Liver (tissue), 3 donors: ENCODE results near the gene TOPAZ1.

Experiments
- EGR1 ChIP-seq, 2 donors: IDR thresholded peaks; 2 replicates each; pipeline ENCODE4 v1.6.1; 2016 to 2018; ENCODE audit warnings: antibody characterized with exemption in 2 of 2, low read depth in 2 of 2
- HNF4A ChIP-seq, 2 donors: conservative IDR thresholded peaks; 2 replicates each; pipeline ENCODE4 v1.6.1; 2016; ENCODE audit warnings: antibody characterized with exemption in 2 of 2, mild to moderate bottlenecking in 2 of 2
- HNF4G ChIP-seq: IDR thresholded peaks from 2 replicates; pipeline ENCODE4 v1.6.1; 2016; ENCODE audit warnings: antibody characterized with exemption
- JUND ChIP-seq, 2 donors: IDR thresholded peaks; 2 replicates each; pipeline ENCODE4 v1.6.1; 2016; ENCODE audit warnings: antibody characterized with exemption in 2 of 2
- REST ChIP-seq: IDR thresholded peaks from 2 replicates; pipeline ENCODE4 v1.6.1; 2016; ENCODE audit warnings: antibody characterized with exemption, mild to moderate bottlenecking
- RXRA ChIP-seq, 2 donors: IDR thresholded peaks; 2 replicates each; pipeline ENCODE4 v1.6.1; 2017 to 2018; ENCODE audit warnings: antibody characterized with exemption in 2 of 2, mild to moderate bottlenecking in 1 of 2
- SP1 ChIP-seq: IDR thresholded peaks from 2 replicates; pipeline ENCODE4 v1.6.1; 2018; ENCODE audit warnings: antibody characterized with exemption, mild to moderate bottlenecking
- TAF1 ChIP-seq: conservative IDR thresholded peaks from 2 replicates; pipeline ENCODE4 v1.6.1; 2016; ENCODE audit warnings: antibody characterized with exemption, mild to moderate bottlenecking
- YY1 ChIP-seq: IDR thresholded peaks from 2 replicates; pipeline ENCODE4 v1.6.1; 2016; ENCODE audit warnings: antibody characterized with exemption, mild to moderate bottlenecking
- TF ChIP-seq, protein P1 (sequence below): fragments of 150-350 bp; IDR thresholded peaks from 2 replicates; pipeline ENCODE4 v1.5.1; 2017; ENCODE audit warnings: improper control_type of control experiment, low read depth, low read length; ENCODE audit not compliant: missing input control
- TF ChIP-seq, protein P2 (sequence below): IDR thresholded peaks from 2 replicates; pipeline ENCODE4 v1.6.1; 2016; ENCODE audit warnings: antibody characterized with exemption
- donor health status: healthy.
- donor health status: healthy.

DNA sequence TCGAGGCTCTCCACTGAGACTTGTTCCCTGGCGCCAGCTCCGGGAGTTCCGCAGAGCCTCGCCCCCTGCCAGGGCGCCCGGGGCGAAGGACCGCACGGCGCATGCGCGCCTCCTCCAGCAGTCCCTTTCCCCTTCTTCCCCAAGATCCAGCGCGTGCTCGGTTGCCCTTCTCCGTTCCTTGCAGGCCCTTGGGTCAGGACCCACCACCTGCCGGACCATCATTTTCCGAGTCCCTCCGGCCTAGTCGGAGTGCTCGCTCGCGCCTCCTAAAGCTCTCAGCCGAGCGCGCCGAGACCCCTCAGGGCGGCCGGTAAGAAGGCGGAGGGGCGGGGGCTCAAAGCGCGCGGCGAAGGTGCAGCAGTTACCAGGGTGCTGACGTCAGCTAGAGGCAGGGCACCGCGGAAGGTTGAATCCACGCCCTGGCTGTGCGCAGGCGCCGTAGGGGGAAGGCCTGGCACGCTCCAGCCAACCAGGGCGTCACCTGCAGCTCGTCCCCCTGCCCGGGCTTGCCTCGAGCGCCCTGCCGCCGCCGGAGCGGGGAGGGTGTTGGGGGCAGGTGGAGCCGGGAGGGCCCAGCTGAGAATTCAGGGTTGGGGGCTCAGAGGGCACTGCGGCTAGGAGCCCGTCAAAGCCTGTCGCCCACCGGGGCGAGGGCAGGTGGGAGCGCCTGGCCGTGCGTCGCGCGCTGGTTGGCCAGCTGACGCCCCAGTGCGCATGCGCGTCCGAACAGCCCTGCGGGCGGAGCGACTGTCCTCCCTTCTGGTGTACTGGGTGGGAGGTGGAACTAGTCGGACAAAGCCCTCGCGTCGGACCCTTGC, 96.5 kb downstream of the TOPAZ1 start, which contains the start of gene TCAIM:
- TF ChIP-seq, protein P1, sequence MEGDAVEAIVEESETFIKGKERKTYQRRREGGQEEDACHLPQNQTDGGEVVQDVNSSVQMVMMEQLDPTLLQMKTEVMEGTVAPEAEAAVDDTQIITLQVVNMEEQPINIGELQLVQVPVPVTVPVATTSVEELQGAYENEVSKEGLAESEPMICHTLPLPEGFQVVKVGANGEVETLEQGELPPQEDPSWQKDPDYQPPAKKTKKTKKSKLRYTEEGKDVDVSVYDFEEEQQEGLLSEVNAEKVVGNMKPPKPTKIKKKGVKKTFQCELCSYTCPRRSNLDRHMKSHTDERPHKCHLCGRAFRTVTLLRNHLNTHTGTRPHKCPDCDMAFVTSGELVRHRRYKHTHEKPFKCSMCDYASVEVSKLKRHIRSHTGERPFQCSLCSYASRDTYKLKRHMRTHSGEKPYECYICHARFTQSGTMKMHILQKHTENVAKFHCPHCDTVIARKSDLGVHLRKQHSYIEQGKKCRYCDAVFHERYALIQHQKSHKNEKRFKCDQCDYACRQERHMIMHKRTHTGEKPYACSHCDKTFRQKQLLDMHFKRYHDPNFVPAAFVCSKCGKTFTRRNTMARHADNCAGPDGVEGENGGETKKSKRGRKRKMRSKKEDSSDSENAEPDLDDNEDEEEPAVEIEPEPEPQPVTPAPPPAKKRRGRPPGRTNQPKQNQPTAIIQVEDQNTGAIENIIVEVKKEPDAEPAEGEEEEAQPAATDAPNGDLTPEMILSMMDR: no peak
- peak; percentile 90 for TF ChIP-seq REST
- TF ChIP-seq YY1: peak; percentile 13
- peak; percentile 50 to 71 for TF ChIP-seq JUND (IDR thresholded peaks at IDR 0.05)
- peak; percentile 61 for TF ChIP-seq SP1
- peak in 1 of 2 donors; percentile 11 for TF ChIP-seq HNF4A (conservative IDR thresholded peaks at IDR 0.05)
- TF ChIP-seq TAF1: no peak
- TF ChIP-seq, protein P2, sequence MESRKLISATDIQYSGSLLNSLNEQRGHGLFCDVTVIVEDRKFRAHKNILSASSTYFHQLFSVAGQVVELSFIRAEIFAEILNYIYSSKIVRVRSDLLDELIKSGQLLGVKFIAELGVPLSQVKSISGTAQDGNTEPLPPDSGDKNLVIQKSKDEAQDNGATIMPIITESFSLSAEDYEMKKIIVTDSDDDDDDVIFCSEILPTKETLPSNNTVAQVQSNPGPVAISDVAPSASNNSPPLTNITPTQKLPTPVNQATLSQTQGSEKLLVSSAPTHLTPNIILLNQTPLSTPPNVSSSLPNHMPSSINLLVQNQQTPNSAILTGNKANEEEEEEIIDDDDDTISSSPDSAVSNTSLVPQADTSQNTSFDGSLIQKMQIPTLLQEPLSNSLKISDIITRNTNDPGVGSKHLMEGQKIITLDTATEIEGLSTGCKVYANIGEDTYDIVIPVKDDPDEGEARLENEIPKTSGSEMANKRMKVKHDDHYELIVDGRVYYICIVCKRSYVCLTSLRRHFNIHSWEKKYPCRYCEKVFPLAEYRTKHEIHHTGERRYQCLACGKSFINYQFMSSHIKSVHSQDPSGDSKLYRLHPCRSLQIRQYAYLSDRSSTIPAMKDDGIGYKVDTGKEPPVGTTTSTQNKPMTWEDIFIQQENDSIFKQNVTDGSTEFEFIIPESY: no peak
- peak in 1 of 2 donors; percentile 22 for TF ChIP-seq EGR1 (IDR thresholded peaks at IDR 0.05; ENCODE audit: low read depth in 2 of 2)
- no peak for TF ChIP-seq HNF4G
- peak in 1 of 2 donors; percentile 54 for TF ChIP-seq RXRA (IDR thresholded peaks at IDR 0.05)
